OCI-LY3 (cell line): ENCODE measurements around the gene PPP6R3.

Experiments used
- H2AFZ ChIP-seq: fragments of 200-600, 300-600 bp; shearing (Covaris generic); 2 replicates; pipeline ENCODE4 v1.6.0; 2014; ENCODE audit warnings: antibody characterized with exemption, low read depth, low read length
- H3K27ac ChIP-seq: fragments of 200-600, 300-600 bp; sonication (generic); 2 replicates; pipeline ENCODE4 v1.5.1; 2014; ENCODE audit warnings: mild to moderate bottlenecking, low read length, moderate library complexity, mixed read lengths
- H3K27me3 ChIP-seq: fragments of 200-600, 300-600 bp; sonication (generic); 2 replicates; pipeline ENCODE4 v1.6.1; 2014; ENCODE audit warnings: low read depth, low read length, mixed read lengths
- H3K36me3 ChIP-seq: fragments of 200-600, 300-600 bp; sonication (generic); replicated peaks from 2 replicates; pipeline ENCODE3; 2014; ENCODE audit warnings: low read depth, low read length, mixed read lengths
- H3K4me1 ChIP-seq: fragments of 300-600, 200-600 bp; sonication (generic); 2 replicates; pipeline ENCODE4 v1.6.1; 2014; ENCODE audit warnings: low read length, mixed read lengths
- H3K4me2 ChIP-seq: fragments of 200-600, 300-600 bp; sonication (generic); 2 replicates; pipeline ENCODE4 v1.6.1; 2014; ENCODE audit warnings: low read length, mixed read lengths
- H3K4me3 ChIP-seq: fragments of 300-600, 200-600 bp; sonication (generic); 2 replicates; pipeline ENCODE4 v1.5.1; 2014; ENCODE audit warnings: antibody characterized with exemption, mild to moderate bottlenecking, low read length, moderate library complexity
- H3K79me2 ChIP-seq: fragments of 300-600, 200-600 bp; shearing (Covaris generic); 2 replicates; pipeline ENCODE4 v1.6.1; 2014; ENCODE audit warnings: mild to moderate bottlenecking, low read length, mixed read lengths
- H3K9ac ChIP-seq: fragments of 300-600, 200-600 bp; shearing (Covaris generic); 2 replicates; pipeline ENCODE4 v1.6.0; 2014; ENCODE audit warnings: mild to moderate bottlenecking, low read length, moderate library complexity
- H3K9me3 ChIP-seq: fragments of 200-600, 300-600 bp; shearing (Covaris generic); 2 replicates; pipeline ENCODE4 v1.6.1; 2014; ENCODE audit warnings: low read length, mixed read lengths; ENCODE audit not compliant: insufficient read depth
- H4K20me1 ChIP-seq: fragments of 200-600, 300-600 bp; sonication (generic); 2 replicates; pipeline ENCODE4 v1.6.1; 2016; ENCODE audit warnings: low read length, mixed read lengths; ENCODE audit not compliant: insufficient read depth
- EZH2phosphoT487 ChIP-seq: fragments of 200-600 bp; shearing (Covaris generic); IDR thresholded peaks from 2 replicates; pipeline ENCODE4 v1.6.1; 2018; ENCODE audit warnings: antibody characterized with exemption, mixed run types, low read depth
- TF ChIP-seq, protein P1 (sequence below): fragments of 200-600, 300-600 bp; sonication (generic); IDR thresholded peaks from 2 replicates; pipeline ENCODE4 v1.5.1; 2014; ENCODE audit warnings: antibody characterized with exemption, low read length, low read depth

The PPP6R3 gene

DNA sequence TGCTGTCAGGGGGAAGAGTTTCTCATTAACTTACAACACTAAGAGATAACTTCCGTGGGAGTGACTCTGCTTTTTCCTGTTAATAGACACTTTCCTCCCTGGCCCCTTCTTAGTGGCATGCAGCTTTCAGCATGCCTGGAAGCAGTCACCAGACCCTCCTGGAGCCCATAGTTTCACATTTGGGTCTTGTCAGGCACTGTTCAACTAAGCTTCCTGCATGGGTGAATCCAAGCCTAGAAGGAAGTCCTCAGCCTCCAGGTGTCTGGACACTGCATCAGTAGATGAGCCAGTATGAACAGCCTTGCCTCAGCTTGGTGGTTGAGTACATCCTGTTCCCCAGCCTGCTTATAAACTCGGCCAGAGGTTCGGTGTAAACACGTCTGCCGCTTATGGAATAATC lies 68.1 kb downstream of the PPP6R3 start:
- H3K4me3 ChIP-seq: no peak overlapping the region
- no peak overlapping the region for H3K9ac ChIP-seq
- TF ChIP-seq, protein P1, sequence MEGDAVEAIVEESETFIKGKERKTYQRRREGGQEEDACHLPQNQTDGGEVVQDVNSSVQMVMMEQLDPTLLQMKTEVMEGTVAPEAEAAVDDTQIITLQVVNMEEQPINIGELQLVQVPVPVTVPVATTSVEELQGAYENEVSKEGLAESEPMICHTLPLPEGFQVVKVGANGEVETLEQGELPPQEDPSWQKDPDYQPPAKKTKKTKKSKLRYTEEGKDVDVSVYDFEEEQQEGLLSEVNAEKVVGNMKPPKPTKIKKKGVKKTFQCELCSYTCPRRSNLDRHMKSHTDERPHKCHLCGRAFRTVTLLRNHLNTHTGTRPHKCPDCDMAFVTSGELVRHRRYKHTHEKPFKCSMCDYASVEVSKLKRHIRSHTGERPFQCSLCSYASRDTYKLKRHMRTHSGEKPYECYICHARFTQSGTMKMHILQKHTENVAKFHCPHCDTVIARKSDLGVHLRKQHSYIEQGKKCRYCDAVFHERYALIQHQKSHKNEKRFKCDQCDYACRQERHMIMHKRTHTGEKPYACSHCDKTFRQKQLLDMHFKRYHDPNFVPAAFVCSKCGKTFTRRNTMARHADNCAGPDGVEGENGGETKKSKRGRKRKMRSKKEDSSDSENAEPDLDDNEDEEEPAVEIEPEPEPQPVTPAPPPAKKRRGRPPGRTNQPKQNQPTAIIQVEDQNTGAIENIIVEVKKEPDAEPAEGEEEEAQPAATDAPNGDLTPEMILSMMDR: no peak
- no peak for TF ChIP-seq EZH2phosphoT487
- no peaks in the 10 kb centered on the region for H3K27me3 ChIP-seq
- H4K20me1 ChIP-seq: peaks cover 71% of the 10 kb centered on the region
- H3K79me2 ChIP-seq: peaks cover 89% of the 10 kb centered on the region
- no peaks in the 10 kb centered on the region for H3K4me1 ChIP-seq
- no peak overlapping the region for H2AFZ ChIP-seq
- H3K36me3 ChIP-seq: peaks cover 64% of the 10 kb centered on the region
- no peak overlapping the region for H3K27ac ChIP-seq
- H3K4me2 ChIP-seq: no peak overlapping the region
- H3K9me3 ChIP-seq: no peaks in the 10 kb centered on the region

DNA sequence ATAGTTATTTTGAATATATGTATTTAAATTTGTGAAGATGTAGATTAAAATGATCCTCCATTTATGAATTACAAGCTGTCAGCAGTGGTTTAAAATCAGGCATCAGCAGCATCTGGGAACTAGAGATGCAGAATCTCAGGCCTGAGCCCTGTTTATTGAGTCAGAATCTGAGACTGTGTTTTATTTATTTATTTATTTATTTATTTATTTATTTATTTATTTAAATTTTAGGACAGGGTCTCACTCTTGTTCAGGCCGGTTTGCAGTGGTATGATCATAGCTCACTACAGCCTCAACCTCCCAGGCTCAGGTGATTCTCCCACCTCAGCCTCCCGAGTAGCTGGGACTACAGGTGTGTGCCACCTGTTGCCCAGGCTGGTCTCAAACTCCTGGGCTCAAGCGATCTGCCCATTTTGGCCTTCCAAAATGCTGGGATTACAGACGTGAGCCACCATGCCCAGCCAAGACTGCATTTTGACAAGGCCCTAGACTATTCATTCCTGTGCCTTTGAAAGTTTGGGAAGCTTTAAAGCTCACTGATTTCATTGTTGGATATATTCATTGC lies 70.7 kb downstream of the PPP6R3 start:
- no peak overlapping the region for H3K27ac ChIP-seq
- peaks cover 63% of the 10 kb centered on the region for H4K20me1 ChIP-seq
- H2AFZ ChIP-seq: no peak overlapping the region
- H3K4me3 ChIP-seq: no peak overlapping the region
- peaks cover 49% of the 10 kb centered on the region for H3K36me3 ChIP-seq
- H3K9me3 ChIP-seq: no peaks in the 10 kb centered on the region
- no peaks in the 10 kb centered on the region for H3K4me1 ChIP-seq
- no peak overlapping the region for H3K4me2 ChIP-seq
- H3K27me3 ChIP-seq: no peaks in the 10 kb centered on the region
- no peak overlapping the region for H3K9ac ChIP-seq
- peaks cover 87% of the 10 kb centered on the region for H3K79me2 ChIP-seq
- TF ChIP-seq EZH2phosphoT487: no peak
- TF ChIP-seq, protein P1: no peak

DNA sequence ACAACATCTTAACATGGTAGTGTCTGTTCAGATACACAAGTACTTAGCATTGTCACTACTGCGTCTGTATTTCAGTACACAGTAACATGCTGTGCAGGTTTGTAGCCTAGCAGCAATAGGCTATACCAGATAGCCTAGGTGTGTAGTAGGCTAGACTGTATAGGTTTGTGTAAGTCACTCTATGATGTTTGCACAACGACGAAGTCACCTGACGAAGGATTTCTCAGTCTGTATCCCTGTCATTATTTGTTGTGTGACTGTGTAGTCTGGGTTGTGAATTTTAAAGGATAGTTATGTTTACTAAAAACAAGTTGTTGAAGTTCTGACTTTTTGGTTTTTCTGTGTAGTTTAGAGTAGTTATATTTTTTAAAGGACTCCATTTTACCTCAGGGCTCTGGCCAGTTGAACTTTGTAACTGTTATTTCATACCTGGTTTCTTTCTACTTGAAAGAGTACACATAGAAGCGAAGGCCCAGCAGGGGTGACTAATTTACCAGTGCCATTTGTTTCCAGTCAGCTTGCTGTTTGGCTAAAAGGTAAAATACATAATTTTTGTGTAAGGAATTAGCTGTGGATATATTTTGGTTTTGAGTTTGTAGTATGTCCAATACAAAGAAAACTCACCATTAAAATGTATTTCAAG lies 72.3 kb downstream of the PPP6R3 start:
- TF ChIP-seq, protein P1: no peak
- no peak for TF ChIP-seq EZH2phosphoT487
- H3K4me3 ChIP-seq: no peak overlapping the region
- H3K79me2 ChIP-seq: peaks cover 81% of the 10 kb centered on the region
- H3K4me2 ChIP-seq: no peak overlapping the region
- H3K27me3 ChIP-seq: no peaks in the 10 kb centered on the region
- no peaks in the 10 kb centered on the region for H3K4me1 ChIP-seq
- no peaks in the 10 kb centered on the region for H3K9me3 ChIP-seq
- peaks cover 65% of the 10 kb centered on the region for H4K20me1 ChIP-seq
- H3K36me3 ChIP-seq: peaks cover 44% of the 10 kb centered on the region
- H2AFZ ChIP-seq: no peak overlapping the region
- H3K27ac ChIP-seq: no peak overlapping the region
- no peak overlapping the region for H3K9ac ChIP-seq

DNA sequence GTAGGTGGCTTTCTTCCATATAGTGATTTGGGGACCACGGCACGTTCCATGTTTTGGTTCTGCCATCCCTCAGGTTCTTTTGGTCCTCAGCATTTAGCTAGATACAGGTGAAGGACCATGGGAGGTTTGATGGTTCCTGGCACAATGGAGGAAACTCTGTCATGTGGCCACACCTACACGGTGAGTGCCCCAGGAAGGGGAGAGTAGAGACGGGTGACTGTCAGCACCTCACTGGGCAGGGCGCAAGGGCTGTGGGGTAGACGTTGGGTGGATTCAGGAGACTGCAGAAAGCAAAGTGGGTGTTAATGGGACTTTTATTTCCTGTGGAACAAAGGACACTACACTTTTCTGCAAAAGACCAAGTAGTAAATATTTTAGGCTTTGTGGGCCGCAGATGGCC lies 73.4 kb downstream of the PPP6R3 start:
- Histone ChIP-seq H3K4me2 (no peak overlapping the region), H3K4me1 (peaks cover 5% of the 10 kb centered on the region), H4K20me1 (peaks cover 68% of the 10 kb centered on the region), H3K27ac (no peak overlapping the region), H3K9ac (no peak overlapping the region), H3K36me3 (peaks cover 43% of the 10 kb centered on the region), H3K9me3 (no peaks in the 10 kb centered on the region), H3K4me3 (no peak overlapping the region), H2AFZ (no peak overlapping the region), H3K27me3 (no peaks in the 10 kb centered on the region), H3K79me2 (peaks cover 80% of the 10 kb centered on the region)
- TF ChIP-seq EZH2phosphoT487: no peak
- TF ChIP-seq, protein P1: no peak
